Panc1 (cell line): ENCODE data around the gene LIMCH1.

Source experiments
- POLR2AphosphoS5 ChIP-seq: IDR thresholded peaks from 2 replicates; pipeline ENCODE4 v1.6.1; 2012; ENCODE audit warnings: mild to moderate bottlenecking, low read depth, low read length, moderate library complexity
- SIN3A ChIP-seq: IDR thresholded peaks from 2 replicates; pipeline ENCODE4 v1.6.1; 2012; ENCODE audit warnings: low read depth, mild to moderate bottlenecking, low read length, moderate library complexity, borderline replicate concordance; ENCODE audit not compliant: insufficient read depth
- TCF7L2 ChIP-seq: IDR thresholded peaks from 2 replicates; pipeline ENCODE4 v1.6.1; 2011; ENCODE audit warnings: mild to moderate bottlenecking, low read depth, low read length, inconsistent platforms
- TF ChIP-seq, protein P1 (sequence below): fragments of 450-650 bp; IDR thresholded peaks from 2 replicates; pipeline ENCODE4 v1.5.1; 2017; ENCODE audit warnings: mild to moderate bottlenecking
- TF ChIP-seq, protein P2 (sequence below), 2 experiments: IDR thresholded peaks; 2 replicates each; pipeline ENCODE4 v1.6.1; 2011 to 2012; ENCODE audit warnings: low read depth in 2 of 2, control low read depth in 1 of 2, low read length in 1 of 2, mild to moderate bottlenecking in 1 of 2, moderate library complexity in 1 of 2; ENCODE audit not compliant: insufficient read depth in 1 of 2

DNA sequence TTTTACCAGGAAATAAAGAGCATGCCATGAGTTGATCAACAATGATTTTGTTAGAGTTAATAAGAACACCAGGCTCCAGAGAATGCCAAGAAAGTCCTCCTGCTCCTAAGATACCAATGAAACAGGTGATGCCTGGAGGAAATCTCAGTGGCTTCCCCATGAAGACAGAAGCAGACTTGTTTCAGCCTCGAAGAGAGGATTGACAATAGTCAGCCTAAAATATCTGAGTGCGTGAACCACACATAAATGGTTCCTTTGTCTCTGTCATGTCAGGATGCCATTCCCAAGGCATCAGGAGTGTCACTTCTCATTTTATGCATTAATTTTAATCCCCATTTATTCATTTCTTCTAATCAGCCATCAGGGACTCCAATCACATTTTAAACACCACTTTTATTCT is 141.0 kb downstream of the LIMCH1 start:
- TF ChIP-seq, protein P1, sequence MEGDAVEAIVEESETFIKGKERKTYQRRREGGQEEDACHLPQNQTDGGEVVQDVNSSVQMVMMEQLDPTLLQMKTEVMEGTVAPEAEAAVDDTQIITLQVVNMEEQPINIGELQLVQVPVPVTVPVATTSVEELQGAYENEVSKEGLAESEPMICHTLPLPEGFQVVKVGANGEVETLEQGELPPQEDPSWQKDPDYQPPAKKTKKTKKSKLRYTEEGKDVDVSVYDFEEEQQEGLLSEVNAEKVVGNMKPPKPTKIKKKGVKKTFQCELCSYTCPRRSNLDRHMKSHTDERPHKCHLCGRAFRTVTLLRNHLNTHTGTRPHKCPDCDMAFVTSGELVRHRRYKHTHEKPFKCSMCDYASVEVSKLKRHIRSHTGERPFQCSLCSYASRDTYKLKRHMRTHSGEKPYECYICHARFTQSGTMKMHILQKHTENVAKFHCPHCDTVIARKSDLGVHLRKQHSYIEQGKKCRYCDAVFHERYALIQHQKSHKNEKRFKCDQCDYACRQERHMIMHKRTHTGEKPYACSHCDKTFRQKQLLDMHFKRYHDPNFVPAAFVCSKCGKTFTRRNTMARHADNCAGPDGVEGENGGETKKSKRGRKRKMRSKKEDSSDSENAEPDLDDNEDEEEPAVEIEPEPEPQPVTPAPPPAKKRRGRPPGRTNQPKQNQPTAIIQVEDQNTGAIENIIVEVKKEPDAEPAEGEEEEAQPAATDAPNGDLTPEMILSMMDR = no peak
- TF ChIP-seq POLR2AphosphoS5 (no peak), SIN3A (no peak), TCF7L2 (no peak)
- TF ChIP-seq, protein P2, sequence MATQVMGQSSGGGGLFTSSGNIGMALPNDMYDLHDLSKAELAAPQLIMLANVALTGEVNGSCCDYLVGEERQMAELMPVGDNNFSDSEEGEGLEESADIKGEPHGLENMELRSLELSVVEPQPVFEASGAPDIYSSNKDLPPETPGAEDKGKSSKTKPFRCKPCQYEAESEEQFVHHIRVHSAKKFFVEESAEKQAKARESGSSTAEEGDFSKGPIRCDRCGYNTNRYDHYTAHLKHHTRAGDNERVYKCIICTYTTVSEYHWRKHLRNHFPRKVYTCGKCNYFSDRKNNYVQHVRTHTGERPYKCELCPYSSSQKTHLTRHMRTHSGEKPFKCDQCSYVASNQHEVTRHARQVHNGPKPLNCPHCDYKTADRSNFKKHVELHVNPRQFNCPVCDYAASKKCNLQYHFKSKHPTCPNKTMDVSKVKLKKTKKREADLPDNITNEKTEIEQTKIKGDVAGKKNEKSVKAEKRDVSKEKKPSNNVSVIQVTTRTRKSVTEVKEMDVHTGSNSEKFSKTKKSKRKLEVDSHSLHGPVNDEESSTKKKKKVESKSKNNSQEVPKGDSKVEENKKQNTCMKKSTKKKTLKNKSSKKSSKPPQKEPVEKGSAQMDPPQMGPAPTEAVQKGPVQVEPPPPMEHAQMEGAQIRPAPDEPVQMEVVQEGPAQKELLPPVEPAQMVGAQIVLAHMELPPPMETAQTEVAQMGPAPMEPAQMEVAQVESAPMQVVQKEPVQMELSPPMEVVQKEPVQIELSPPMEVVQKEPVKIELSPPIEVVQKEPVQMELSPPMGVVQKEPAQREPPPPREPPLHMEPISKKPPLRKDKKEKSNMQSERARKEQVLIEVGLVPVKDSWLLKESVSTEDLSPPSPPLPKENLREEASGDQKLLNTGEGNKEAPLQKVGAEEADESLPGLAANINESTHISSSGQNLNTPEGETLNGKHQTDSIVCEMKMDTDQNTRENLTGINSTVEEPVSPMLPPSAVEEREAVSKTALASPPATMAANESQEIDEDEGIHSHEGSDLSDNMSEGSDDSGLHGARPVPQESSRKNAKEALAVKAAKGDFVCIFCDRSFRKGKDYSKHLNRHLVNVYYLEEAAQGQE (IDR thresholded peaks at IDR 0.05; ENCODE audit: insufficient read depth in 1 of 2, low read depth in 2 of 2, low read length in 1 of 2) = no peak
